Activated CD8-positive, alpha-beta memory T cell treated with anti-CD3 and anti-CD28 coated beads for 36 hours (primary cell): ENCODE data around the gene SLC6A17. TPM values are rescaled to one million over a fixed set of nuclear protein-coding genes. Genes with fewer than 3 reads are reported as not detected.

ENCODE experiments used
- CTCF ChIA-PET: fragments of 350-600 bp; sonication (Branson Sonifier 250); formaldehyde crosslinking; loops from one replicate; lab custom pipeline; 2021; ENCODE audit warnings: antibody characterized with exemption; lab: Charles Lee
- POLR2A ChIA-PET: fragments of 350-600 bp; sonication (Branson Sonifier 250); formaldehyde crosslinking; loops from one replicate; lab custom pipeline; 2021; ENCODE audit warnings: antibody characterized with exemption; lab: Charles Lee
- total RNA-seq, 2 experiments: library from RNA; stranded (reverse); gene quantifications; one replicate each; pipeline ENCODE4 v1.2.3, GENCODE V29; 2021

Gene SLC6A17
- total RNA-seq, 2 experiments from 2014 or later = 0.10 to 0.13 TPM

DNA sequence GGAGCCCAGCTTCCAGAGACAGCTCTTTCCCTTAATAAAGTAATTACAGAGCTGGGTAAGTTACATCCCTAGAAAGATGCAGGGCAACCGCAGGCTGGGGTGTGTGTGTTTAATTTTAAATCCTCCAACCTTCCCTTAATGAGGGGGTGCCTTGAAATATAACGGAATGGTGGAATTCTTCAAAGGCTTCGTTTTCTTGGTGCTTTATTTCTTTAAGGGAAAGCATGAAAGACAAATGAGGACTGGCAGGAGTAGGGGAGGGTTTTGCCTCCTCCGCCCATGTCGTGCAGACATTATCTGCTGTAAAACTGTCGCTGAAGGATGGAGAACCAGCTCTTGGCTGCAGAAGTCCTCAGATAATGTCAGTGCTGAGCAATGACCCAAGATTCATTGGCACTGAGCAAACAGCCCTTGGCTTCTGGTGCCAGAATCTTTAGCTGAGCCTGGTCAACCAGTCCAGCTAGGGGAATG lies 15.5 kb downstream of the SLC6A17 start:
- POLR2A ChIA-PET = no interaction called here
- CTCF ChIA-PET = interaction anchor here (0.7 to 1.2 kb wide), 2 partner anchors 59 to 137 kb away, joined by 3 read pairs; no protein-coding TSS in a partner anchor

DNA sequence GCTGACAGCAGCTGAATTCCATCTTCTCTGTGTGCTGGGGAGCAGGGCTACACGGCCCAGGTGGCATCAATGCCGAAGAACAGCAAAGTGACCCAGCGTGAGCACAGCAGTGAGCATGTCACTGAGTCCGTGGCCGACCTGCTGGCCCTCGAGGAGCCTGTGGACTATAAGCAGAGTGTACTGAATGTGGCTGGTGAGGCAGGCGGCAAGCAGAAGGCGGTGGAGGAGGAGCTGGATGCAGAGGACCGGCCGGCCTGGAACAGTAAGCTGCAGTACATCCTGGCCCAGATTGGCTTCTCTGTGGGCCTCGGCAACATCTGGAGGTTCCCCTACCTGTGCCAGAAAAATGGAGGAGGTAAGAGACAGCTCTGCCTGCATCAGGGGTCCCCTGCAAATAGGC lies 16.6 kb downstream of the SLC6A17 start:
- ChIA-PET CTCF (no interaction called here), POLR2A (no interaction called here)

DNA sequence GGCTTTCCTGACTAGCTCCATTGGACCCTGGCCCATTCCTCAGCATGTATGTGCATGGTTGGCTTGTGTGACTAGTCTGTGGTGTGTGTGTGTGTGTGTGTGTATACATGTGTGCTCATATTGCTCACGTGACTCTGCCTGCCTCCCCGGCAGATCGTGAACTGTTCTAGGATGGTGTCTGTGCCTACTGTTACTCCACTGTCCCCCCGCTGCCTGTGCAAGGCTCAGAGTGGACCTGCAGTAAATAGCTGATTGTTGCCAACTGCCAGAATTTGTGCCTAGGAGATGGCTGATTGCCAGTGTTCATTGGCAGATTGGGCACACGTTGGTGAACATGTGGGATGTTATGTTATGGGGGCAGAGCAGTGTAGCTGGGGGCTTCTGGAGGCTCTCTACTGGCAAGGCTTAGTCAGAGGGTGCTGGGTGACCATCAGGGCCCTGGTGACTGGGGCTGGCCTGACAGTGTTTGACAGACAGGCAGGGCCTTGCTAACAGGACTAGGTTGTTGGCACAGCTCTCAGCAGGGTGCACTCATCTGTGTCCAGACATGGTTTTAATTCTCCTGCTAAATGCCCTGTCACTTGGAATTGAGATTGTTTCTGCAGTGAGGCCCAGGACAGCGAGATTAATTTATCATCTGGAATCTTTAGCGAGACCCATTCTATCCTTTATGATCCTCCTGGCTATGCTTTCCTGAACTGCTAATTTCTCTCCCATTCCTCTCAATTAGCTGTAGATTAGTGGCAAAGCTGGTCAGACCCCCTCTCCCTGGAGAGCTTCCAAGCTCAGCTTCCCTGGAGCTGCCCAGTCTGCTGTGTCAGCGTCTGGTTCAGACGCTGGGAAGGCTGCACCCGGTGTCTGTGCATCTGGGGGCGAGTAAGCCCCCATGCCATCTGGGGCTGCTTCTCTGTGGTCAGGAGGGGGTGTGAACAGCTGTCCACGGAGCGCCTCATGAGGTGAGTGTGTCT lies 20.8 kb downstream of the SLC6A17 start:
- POLR2A ChIA-PET = no interaction called here
- CTCF ChIA-PET = interaction anchor here (0.6 kb wide), 1 partner anchor 885 kb away, joined by 5 read pairs; no protein-coding TSS in a partner anchor

DNA sequence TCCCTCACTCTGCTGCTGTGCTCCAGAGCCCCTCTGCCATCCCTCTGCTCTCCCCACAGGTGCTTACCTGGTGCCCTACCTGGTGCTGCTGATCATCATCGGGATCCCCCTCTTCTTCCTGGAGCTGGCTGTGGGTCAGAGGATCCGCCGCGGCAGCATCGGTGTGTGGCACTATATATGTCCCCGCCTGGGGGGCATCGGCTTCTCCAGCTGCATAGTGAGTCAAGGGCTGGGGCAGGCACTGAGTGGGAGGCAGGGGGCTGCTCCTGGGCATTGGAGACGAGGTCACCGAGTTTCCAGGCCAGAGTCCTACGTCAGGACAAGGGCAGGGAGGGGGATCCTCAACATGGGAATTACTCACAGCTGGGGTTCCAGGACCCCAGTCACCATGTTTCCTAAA lies 21.7 kb downstream of the SLC6A17 start:
- POLR2A ChIA-PET = no interaction called here
- CTCF ChIA-PET = interaction anchor here (0.6 to 1.1 kb wide), 3 partner anchors 101 to 886 kb away, joined by 3 to 5 read pairs (median 3); no protein-coding TSS in a partner anchor

DNA sequence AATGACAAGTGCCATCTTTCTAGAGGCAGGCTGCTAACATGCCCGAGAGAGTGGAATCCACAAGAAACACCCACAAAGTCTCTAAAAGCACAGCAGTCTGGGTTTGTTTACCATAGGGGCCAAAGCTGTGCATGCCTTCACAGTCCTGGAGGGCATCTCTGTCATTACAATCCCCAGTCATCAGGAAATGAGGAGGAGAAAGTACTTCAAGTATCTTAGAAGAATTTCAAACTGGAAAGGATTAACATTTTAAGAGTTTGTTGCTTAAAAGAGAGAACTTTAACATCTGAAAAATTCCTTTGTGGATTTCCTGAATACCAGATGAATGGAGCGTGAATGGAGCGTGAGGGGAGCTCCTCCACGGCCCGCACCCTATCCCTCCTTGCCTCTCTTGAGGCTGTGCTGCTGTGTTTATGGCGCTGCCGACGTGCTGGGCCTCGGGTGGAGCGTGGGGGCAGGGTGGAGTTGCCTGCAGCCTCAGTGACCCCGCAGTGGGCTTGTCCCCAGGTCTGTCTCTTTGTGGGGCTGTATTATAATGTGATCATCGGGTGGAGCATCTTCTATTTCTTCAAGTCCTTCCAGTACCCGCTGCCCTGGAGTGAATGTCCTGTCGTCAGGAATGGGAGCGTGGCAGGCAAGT lies 23.3 kb downstream of the SLC6A17 start:
- POLR2A ChIA-PET = no interaction called here
- CTCF ChIA-PET = interaction anchor here (1.2 kb wide), 1 partner anchor 23 kb away, joined by 4 read pairs; no protein-coding TSS in a partner anchor

DNA sequence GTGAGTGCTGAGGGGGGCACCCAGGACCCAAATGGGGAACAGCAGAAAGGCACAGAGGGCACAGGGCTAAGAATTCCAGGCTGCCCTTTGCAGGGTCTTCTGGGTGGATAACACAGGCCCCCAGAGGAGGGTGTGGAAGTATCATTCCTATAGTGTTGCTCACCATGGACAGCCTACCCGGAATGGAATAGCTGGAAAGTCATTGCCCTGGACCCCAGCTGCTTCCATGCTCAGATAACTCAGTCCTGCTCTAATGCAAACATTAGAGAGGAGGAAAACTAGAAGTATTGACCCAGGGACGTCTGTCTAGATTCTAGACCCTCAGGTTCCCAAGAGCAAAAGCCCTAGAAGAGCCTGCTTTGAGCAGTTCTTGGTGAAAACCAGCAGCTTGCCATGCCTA lies 24.7 kb downstream of the SLC6A17 start:
- ChIA-PET CTCF (interaction anchor here (0.6 kb wide), 1 partner anchor 24 kb away, joined by 3 read pairs; no protein-coding TSS in a partner anchor), POLR2A (no interaction called here)

DNA sequence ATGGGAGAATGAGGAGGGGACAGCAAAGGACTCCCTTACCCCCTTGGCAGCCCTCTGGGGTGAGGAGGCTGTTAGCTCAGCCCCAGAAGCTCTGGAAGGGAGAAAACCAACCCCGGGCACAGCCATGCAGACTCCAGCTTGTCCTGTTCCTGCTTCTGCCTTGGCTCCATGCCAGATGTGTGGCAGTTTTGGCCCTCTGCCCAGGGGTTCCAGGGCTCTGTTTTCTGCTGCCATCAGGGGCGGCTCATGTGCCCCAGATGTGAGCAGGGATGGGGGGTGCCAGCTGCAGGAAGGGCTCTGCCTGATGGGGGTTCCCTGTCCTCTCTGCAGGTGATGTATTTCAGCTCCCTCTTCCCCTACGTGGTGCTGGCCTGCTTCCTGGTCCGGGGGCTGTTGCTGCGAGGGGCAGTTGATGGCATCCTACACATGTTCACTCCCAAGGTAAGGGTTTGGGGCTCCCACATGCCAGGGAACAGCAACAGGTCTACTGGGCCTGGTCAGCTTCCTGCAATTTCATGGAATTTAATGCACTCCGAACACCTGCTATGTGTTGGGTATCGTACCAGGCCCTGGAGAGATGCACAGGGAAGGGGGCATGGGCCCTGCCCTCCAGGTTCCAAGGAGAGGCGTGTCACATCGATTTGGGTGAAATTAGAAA lies 26.1 kb downstream of the SLC6A17 start:
- ChIA-PET POLR2A (no interaction called here), CTCF (interaction anchor here (1.5 kb wide), 1 partner anchor 15 kb away, joined by 4 read pairs; no protein-coding TSS in a partner anchor)

DNA sequence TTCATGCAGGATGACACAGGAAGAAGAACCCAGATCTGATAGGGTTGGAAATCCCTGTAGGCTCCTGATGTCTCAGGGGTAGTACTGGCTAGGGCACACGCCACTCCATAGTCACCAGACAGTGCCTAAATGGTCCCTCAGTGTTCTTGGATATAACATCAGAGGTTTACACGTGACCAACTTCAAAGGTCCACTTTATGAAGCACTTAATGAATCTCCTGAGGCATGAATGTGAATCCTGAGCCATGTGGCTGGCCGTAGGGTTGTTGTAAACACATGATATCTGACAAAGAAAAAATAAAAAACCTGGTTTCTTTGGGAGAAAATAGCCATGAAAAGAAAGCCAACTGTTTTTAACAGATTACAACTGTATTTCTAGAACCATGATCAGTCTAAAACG lies 27.5 kb downstream of the SLC6A17 start:
- CTCF ChIA-PET = no interaction called here
- POLR2A ChIA-PET = no interaction called here

DNA sequence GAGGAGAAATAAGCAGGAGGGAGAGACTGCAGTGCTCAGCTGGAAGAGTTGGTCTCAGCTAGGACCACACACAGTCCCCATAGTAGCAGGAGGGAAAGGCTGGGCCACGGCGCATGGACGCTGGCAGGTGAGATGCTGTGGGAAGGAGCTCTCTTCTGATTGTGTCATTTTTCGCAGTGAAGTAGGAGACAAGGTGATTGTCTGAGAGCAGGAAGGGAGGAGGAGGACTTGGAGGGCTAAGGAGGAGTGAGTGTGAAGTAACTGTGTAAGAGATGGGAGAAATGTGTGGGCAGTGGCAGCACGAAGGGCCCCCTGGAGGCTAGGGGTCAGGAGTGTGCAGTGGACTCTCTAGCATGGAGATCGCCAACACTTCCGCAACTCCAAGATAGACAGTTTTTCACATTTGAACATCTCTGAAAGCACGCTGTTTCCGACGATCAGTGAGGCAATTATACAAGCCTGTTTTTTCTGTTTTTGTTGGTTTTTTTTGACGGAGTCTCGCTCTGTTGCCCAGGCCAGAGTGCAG lies 33.4 kb downstream of the SLC6A17 start:
- ChIA-PET POLR2A (no interaction called here), CTCF (no interaction called here)

DNA sequence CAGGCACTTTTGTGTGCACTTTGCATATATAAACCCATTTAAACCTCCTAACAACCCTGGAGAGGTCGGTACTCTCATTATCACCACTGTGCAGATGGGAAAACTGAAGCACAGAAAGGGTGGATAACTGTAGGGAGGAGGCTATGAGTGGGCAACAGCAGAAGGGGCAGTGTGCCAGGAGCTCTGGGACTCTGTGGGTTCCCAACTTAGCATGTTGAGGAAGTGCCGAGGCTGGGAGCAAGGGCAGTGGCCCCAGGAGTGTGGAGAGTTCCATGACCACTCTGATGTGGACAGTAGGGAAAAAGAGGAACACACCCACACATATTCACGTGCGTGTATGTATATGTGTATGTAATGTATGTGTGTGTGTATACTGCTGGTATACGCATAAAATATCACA lies 34.2 kb downstream of the SLC6A17 start:
- POLR2A ChIA-PET = no interaction called here
- CTCF ChIA-PET = interaction anchor here (4.7 kb wide), 1 partner anchor 12 kb away, joined by 17 read pairs; no protein-coding TSS in a partner anchor

DNA sequence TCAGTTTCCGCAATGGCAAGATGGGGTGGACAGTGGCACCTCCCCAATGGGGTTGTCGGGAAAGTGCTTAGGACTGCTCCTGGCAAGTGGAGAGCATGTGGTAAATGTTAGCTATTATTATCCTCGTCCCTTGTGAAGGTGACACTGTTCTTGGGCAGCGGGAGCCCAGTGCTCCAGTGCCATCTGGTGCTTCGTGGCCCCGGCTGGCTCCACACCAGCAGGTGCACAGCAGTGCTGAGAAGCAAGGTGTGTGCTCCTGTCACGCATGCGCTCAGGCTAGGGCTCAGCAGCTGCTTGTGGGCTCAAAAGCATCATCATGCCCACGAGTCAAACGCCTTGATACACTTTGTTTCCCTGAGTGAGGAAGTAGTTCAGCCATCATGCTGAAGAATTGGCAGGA lies 34.9 kb downstream of the SLC6A17 start:
- POLR2A ChIA-PET = no interaction called here

DNA sequence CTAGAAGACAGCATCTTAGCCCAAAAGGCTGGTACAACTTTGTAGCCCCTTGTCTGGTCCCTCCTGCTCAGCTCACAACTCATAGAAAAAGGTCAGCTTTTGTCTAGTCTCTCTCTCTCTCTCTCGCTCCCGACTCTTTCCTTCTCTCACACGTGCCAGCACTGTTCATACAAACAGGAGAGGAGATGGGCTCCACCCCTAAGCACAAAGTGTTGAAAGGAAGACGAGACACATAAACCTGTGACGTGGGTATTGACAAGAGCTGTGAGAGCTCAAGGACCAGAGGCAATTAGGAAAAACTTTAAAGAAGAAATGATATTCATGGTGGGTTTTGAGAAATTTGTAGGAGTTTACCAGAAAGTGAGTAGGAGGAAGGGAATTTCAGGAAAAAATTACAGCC lies 36.3 kb downstream of the SLC6A17 start:
- POLR2A ChIA-PET = no interaction called here

More for the DNA sequence above, 34.9 kb downstream of the SLC6A17 start:
- CTCF ChIA-PET = interaction anchor here (4.7 kb wide), 1 partner anchor 12 kb away, joined by 17 read pairs; no protein-coding TSS in a partner anchor

DNA sequence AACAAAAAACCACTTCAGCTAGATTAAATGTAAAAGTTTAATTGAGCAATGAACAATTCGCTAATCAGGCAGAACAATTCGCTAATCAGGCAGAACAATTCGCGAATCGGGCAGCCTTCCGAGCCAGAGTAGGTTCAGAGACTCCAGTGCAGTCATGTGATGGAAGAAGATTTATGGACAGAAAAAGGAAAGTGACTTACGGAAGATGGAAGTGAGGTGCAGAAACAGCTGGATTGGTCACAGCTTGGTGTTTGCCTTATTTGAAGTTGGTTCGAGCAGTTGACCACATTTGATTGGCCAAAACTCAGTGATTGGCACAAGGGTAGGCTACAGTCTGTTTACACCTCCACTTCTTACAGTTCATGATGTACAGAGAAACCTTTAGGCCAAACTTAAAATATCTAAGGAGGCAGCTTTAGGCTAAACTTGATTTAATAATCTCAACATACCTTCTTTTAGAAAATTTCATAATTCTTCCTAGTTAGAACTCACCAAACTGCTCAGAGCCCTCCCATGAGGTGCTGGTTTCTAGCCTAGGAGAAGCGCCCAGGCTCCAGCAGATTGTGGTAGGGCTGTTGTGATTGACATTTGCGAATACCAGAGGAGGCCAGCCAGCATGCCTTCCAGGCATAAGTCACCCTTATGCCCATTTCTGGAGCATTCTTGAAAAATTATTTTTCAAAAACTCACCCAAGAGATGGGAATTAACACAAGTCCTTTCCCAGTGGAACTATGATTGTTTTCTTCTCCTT lies 37.0 kb downstream of the SLC6A17 start:
- CTCF ChIA-PET = interaction anchor here (1.2 to 4.7 kb wide), 3 partner anchors 10 to 308 kb away, joined by 3 to 17 read pairs (median 4); no protein-coding TSS in a partner anchor
- POLR2A ChIA-PET = no interaction called here

More for the DNA sequence above, 36.3 kb downstream of the SLC6A17 start:
- CTCF ChIA-PET = interaction anchor here (1.2 to 4.7 kb wide), 2 partner anchors 10 to 309 kb away, joined by 3 to 17 read pairs; no protein-coding TSS in a partner anchor

DNA sequence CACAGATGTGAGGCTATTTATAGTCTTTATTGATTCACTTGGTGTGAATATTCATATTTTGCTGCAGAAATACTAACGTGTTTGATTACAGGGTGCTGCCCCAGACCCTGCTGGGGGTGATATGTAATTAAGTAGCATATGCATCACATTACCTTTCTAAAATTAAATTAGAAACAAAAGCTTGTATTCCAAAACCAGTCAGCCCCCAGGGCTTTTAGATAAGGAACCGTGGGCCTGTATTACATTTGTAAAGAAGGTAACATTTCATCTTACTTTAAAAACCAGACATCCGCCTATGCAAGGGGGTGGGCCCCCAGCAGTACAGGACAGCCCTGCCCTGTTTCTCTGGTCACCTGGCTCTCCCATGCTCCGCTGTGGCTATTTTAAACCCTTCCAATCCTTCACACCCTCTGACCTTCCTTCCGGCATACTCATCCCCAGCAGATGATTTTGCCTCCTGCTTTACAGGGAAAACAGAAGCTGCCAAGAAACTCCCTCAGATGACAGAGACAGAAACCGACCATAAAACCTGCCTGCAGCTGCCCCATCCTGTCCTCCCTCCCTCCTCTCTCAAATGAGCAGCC lies 37.8 kb downstream of the SLC6A17 start:
- POLR2A ChIA-PET = no interaction called here
- CTCF ChIA-PET = interaction anchor here (1.2 to 4.7 kb wide), 2 partner anchors 9 to 20 kb away, joined by 4 to 17 read pairs; no protein-coding TSS in a partner anchor

DNA sequence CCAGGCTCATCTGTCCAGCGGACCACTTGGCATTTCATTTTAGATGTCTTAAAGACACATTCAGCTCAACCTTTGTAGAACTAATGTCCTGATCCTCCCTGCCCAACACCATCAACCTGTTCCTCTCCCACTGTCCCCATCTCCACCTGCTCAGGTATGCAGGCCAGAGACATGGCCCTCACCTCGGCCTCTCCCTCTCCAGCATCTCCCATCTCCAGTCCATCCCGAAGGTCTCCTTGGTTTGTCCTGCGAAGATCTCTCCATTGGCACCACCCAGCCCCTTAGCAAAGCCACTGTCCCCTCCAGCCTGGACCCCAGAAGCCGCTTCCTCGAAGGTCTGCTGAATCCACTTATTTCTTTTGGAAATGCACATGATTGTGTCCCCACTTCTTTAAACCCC lies 38.9 kb downstream of the SLC6A17 start:
- ChIA-PET CTCF (interaction anchor here (1.1 kb wide), 1 partner anchor 14 kb away, joined by 3 read pairs; no protein-coding TSS in a partner anchor), POLR2A (no interaction called here)

DNA sequence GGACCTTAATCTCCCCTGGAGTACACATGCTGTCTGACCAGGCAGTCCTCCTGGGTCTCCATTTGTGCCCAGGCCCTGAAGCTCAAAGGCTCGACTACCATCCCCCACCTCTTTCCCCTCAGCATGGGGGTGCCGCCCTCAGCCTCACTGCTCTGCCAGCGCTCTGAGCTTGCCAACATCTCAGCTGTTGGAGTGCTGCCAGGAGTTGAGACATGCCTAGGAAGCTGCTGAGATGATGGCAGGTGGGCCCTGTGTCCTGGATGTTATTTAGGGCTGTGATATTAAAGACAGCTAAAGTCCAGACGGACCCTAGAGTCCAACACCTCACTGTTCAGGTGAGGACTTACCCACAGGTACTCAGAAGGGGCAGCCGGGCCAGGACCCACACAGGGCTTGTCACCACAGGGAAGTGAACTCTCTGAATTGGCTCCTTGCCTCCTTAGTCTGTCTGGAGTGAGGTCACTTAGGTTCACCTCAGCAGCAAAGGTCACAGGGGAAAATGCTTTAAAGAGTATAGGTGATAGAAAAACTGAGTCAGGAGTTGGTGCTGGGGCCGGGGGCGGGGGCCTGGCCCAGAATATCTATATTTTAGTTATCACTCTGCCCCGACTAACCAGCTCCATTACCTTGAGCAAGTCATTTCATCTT lies 40.1 kb downstream of the SLC6A17 start:
- ChIA-PET CTCF (interaction anchor here (1.2 to 1.5 kb wide), 2 partner anchors 17 to 270 kb away, joined by 4 to 6 read pairs; no protein-coding TSS in a partner anchor), POLR2A (no interaction called here)

DNA sequence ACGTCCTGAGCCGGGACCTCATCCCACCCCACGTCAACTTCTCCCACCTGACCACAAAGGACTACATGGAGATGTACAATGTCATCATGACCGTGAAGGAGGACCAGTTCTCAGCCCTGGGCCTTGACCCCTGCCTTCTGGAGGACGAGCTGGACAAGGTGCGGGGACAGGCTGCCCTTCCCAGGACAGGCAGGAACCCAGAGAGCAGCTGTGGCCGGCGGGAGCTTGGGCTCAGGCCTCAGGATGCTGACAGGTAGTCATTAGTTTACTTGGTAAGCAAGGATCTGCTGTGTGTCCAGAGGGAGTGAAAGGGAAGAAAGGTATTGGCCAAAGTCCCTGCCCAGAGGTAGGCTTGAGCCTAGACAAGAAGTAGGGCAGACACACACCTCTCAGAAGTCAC lies 42.2 kb downstream of the SLC6A17 start:
- CTCF ChIA-PET = interaction anchor here (1.4 to 1.5 kb wide), 2 partner anchors 120 to 303 kb away, joined by 4 read pairs; no protein-coding TSS in a partner anchor
- POLR2A ChIA-PET = no interaction called here
